Stromal cell of bone marrow (primary cell): ENCODE measurements around the gene HOXB5.

Source experiments
- DNase-seq: peaks from one replicate; pipeline ENCODE4 v3.0.0-alpha.2; 2012; ENCODE audit warnings: low read depth

Gene HOXB5

DNA sequence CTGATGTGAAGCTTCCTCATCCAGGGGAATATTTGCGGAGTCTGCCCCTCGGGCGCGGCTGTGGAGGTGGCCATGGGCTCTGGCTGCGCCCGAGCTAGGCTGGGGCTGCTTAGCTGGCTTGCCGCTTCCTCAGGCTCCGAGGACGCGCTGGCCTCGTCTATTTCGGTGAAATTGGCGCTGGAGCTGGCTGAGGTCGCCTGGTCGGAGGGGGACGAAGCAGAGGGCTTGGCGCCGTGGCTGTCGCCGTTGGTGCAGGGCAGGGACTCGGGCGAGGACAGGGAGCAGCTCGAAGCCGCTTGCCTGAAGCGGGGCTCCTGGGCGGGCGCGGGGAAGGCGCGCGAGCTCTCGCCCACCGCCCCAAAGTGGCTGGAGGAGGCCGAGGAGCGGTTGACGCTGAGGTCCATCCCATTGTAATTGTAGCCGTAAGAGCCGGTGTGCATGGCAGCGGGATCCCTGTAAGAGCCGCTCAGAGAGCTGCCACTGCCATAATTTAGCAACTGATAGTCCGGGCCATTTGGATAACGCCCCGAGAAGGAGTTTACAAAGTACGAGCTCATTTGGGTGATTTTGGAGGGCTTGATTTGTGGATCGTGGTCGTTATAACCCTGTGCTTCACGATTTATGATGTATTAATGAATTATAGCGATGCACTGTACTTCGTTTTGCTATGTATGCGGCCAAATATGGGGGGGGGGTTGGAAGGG is at the start of gene HOXB5:
Gene HOXB5, minus strand, starts transcription at position 654 of the 704 bp plus-strand sequence. Its CDS starts 97 bp downstream, at position 557.
- no peak for DNase-seq

DNA sequence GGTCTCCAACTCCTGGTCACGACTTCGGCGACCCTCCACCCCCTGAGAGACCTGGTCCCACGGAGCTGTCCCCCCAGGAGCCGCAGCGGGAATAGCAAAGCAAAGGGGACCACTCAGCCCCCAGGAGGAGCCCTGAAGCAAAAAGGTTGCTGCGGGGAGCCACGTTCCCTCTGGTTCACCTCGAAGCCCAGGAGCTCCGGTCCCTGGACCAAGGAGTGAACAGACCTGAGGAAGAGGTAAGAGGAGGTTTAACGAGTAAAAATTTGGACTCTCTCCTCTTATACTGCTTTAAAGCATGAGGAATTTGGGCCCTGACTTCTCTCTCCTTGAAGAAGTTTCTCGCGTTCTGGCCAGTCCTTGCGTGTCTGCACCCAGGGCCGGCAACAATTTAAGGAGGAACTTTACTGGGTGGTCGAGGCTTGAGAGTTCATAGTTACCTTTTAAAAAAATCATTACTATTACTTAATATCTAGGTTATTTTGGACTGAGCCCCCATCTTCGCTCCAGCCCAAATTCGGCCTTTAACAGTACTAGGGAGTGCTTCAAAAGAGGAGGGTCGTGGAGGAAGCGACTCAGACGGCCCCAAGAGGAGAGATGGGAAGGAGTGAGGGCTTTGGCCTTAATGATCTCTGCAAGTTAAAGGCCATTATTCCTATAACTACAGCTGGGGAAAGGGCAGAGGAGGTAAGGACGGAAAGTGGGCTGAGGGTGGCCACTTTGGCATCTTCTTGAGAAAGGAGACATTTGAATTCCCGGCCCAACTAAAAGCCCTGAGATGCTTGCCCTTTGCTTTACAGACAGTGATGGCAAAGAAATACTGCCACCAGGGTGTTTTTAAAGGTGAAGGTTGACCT is 49.5 kb upstream of the HOXB5 start:
- DNase-seq: no peak

- DNase-seq: no peak
These were observed 48.7 kb upstream of the HOXB5 start for GRCh38 chr17:48642059-48642842.

GRCh38 chr17:48641541-48642058 is 48.0 kb upstream of the HOXB5 start:
- no peak for DNase-seq

- no peak for DNase-seq
These were observed 47.2 kb upstream of the HOXB5 start for GRCh38 chr17:48640858-48641180.

- no peak for DNase-seq
These were observed 46.6 kb upstream of the HOXB5 start for GRCh38 chr17:48639982-48640857.

GRCh38 chr17:48639136-48639535 is 45.6 kb upstream of the HOXB5 start:
- DNase-seq: no peak

GRCh38 chr17:48637323-48638260 is 44.0 kb upstream of the HOXB5 start:
- DNase-seq: peak; percentile 53

DNA sequence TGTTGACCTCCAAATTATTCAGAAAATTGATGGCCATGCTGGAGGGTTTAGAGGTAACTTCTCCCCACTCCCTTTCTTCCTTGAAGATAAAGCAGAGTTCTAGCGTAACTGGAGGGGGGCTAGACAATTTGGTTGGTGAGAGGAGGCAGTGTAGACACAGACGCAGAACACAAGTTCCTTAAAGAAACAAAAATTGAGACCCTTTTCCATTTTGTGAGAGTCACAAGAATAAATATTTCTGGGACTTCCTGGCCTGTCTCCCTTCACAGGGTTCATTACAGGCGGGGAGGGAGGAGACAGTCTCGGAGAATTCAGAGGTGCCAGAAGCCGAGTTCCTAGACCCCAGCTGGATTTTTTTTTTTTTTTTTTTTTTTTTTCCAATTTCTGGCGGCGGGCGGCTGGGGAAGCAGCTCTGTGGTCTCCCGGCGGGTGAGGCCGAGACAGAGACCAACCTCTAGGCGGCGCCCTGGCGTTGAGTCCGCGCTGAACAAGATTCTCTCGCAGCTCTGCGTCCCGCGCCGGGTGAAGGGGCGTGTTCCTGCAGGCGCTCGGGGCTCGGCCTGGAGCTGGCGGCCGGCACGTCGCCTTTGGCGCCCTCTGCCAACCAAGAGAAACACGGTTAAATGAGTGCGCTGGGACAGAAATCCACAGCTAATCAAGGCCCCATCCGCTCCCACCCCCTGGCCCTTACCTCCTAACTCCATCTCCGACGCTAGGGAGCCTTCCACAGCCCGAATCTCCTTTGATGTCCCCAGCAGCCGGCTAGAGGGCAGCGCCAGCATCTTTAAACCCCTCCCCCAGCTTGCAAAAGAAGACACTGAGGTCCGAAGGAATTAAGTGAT is 42.8 kb upstream of the HOXB5 start:
- peak; percentile 37 for DNase-seq

DNA sequence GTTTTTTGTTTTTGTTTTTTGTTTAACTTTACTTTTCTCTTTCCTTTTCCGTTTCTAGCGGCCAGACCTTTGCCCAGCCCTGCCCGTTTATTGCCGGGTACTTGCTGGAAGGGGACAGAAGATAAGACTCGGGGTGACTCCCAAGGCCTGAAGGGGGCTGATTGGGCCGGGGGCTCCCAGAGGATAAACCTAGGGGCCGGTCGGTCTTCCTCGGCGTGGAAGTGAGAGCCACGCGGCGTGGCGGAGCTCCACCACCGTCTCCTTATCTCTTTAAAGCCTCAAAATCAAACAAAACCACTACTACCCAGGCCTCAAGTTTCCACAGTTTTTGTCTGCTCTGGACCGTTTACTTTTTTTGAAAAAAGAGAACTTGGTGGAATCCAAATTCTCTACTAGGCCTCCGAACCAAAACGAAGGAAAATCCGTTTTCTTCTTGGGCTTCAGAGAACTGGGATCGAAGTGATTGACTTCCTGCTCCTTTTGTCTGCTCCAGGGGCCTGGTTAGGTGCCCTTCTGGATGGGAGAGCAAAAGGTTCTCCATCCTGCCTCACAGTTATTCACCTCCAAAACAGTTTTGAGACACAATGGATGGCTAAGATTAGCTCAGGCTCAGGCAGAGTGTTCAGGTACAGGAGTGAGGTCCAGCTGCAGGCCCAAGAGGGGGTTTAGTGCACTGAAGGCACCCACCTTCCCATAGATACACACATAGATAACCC is 41.1 kb upstream of the HOXB5 start:
- no peak for DNase-seq

- DNase-seq: no peak
These were observed 39.7 kb upstream of the HOXB5 start for GRCh38 chr17:48633266-48633677.

DNA sequence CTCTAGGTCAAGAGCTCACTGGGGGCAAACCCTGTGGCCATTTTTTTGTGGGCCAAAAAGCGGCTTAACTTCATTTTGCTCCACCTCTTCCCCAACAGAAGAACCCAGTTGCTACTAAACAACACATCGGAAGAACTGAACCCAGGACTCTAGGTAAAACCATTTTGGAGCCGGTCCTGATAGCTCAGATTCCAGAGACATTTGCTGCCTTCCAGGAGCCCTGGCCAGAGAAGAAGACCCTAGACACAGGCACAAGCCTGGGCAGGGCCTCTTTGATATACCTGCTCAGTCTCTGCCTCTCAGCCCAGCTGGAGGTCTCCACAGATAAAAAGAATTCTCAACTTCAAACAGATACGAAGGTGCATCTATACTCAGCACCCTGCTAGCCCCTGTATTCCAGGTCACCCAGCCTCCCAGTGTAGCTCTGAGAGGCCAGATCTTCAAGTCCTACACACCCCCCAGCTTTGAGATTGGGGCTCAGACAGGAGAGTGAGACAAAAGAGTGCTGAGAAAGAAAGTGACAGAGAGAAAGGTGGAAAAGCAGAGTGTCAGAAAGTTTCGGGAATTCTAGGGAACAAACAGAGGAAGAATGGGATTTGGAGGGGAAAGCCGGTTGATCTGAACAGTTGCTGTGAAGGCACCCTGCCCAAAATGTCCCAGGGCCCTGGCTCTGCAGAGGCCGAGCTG is 39.1 kb upstream of the HOXB5 start:
- no peak for DNase-seq

GRCh38 chr17:48631693-48632578 is 38.4 kb upstream of the HOXB5 start:
- no peak for DNase-seq

- no peak for DNase-seq
These were observed 37.5 kb upstream of the HOXB5 start for GRCh38 chr17:48630925-48631692.

GRCh38 chr17:48630009-48630924 is 36.7 kb upstream of the HOXB5 start:
- DNase-seq: no peak
